Natural killer cell (primary cell): ENCODE measurements around the gene SULT1C2. TPM values are rescaled to one million over a fixed set of nuclear protein-coding genes. Genes with fewer than 3 reads are reported as not detected.
"Not testable (repeated sequence)": the region's sequence is repeated elsewhere in the genome, so short reads cannot be mapped to it uniquely, and the experiment has no call there.

ENCODE experiments used
- ATAC-seq, 3 donors: fragments of 150-1000 bp in 2 of 3; fragments of 200-7000 bp in 1 of 3; cut with Tn5 transposase; 1 replicate in 1 of 3; 2 replicates in 2 of 3; pipeline ENCODE4 v1.10.0; 2021; ENCODE audit warnings: mild to moderate bottlenecking in 2 of 3, moderate library complexity in 2 of 3
- DNase-seq, 2 donors: peaks; one replicate each; pipeline versions ENCODE4 v3.0.0 to v3.0.0-alpha.2; 2013 to 2021; ENCODE audit warnings: mixed read lengths in 1 of 2
- H3K27ac ChIP-seq: one replicate; pipeline ENCODE4 v1.5.1; 2013; ENCODE audit warnings: mild to moderate bottlenecking, low read length
- H3K27me3 ChIP-seq: one replicate; pipeline ENCODE4 v1.6.1; 2013; ENCODE audit warnings: low read length; ENCODE audit not compliant: control insufficient read depth, insufficient read depth
- H3K36me3 ChIP-seq: one replicate; pipeline ENCODE4 v1.6.1; 2013; ENCODE audit warnings: low read length; ENCODE audit not compliant: control insufficient read depth, insufficient read depth
- H3K4me1 ChIP-seq: one replicate; pipeline ENCODE4 v1.6.1; 2013; ENCODE audit warnings: low read length; ENCODE audit not compliant: control insufficient read depth, insufficient read depth
- H3K4me3 ChIP-seq: one replicate; pipeline ENCODE4 v1.5.1; 2013; ENCODE audit warnings: low read length
- H3K9me3 ChIP-seq: one replicate; pipeline ENCODE4 v1.6.1; 2013; ENCODE audit warnings: low read length; ENCODE audit not compliant: control insufficient read depth, insufficient read depth
- H3K27ac Mint-ChIP-seq, 2 donors: one replicate each; pipeline ENCODE4 v1.8.0; 2022; ENCODE audit warnings: mild to moderate bottlenecking in 2 of 2, mixed read lengths in 2 of 2, moderate library complexity in 1 of 2
- H3K27me3 Mint-ChIP-seq, 2 donors: one replicate each; pipeline ENCODE4 v1.8.0; 2022; ENCODE audit warnings: low read depth in 2 of 2, mixed read lengths in 2 of 2
- H3K36me3 Mint-ChIP-seq: one replicate; pipeline ENCODE4 v1.8.0; 2022; ENCODE audit warnings: mixed read lengths
- H3K4me1 Mint-ChIP-seq, 2 donors: one replicate each; pipeline ENCODE4 v1.8.0; 2022; ENCODE audit warnings: mixed read lengths in 2 of 2
- H3K4me3 Mint-ChIP-seq: one replicate; pipeline ENCODE4 v1.8.0; 2022; ENCODE audit warnings: mild to moderate bottlenecking, moderate library complexity, mixed read lengths
- H3K9me3 Mint-ChIP-seq, 2 donors: one replicate each; pipeline ENCODE4 v1.8.0; 2022; ENCODE audit warnings: mixed read lengths in 2 of 2
- CTCF ChIP-seq: fragments of 200-600 bp; IDR thresholded peaks from one replicate; pipeline ENCODE4 v1.8.0; 2022; ENCODE audit warnings: antibody characterized with exemption
- WGBS: methylation state at CpG from one replicate; pipeline ENCODE4 v1.1.7; 2013; ENCODE audit warnings: missing lambda C conversion rate; ENCODE audit not compliant: insufficient coverage; 5-methylcytosine and 5-hydroxymethylcytosine counted together
- intact Hi-C: fragments of 100-400 bp; cut with micrococcal nuclease; formaldehyde crosslinking; loops from one replicate; pipeline ENCODE4 v1.14.2; 2022
- total RNA-seq, 4 donors: library from RNA; stranded (reverse); fragments of 120-200 nt in 1 of 4; gene quantifications; one replicate each; pipeline versions ENCODE4 v1.2.3 to v1.2.4, GENCODE V29; 2013 to 2022

Gene SULT1C2
- total RNA-seq, 3 donors from 2014 or later (not counting 1 experiment from before 2014, with no cell fraction given), result not detected

GRCh38 chr2:108349571-108349928, 60.9 kb downstream of the SULT1C2 start:
- Histone ChIP-seq H3K27ac (no peak overlapping the region), H3K27me3 (no peaks in the 10 kb centered on the region), H3K9me3 (no peaks in the 10 kb centered on the region), H3K4me3 (no peak overlapping the region), H3K36me3 (no peaks in the 10 kb centered on the region), H3K4me1 (no peaks in the 10 kb centered on the region)
- intact Hi-C loops, result no loop called here
- no peaks in the 10 kb centered on the region for H3K27me3 Mint-ChIP-seq
- no peak overlapping the region for H3K27ac Mint-ChIP-seq
- H3K36me3 Mint-ChIP-seq, result no peaks in the 10 kb centered on the region
- DNase-seq (no peak), ATAC-seq (no peak)
- whole genome bisulfite sequencing, result 85% methylated on average over 2 of the region's 2 CpGs
- no peak overlapping the region for H3K4me3 Mint-ChIP-seq
- H3K4me1 Mint-ChIP-seq, result no peaks in the 10 kb centered on the region
- no peaks in the 10 kb centered on the region for H3K9me3 Mint-ChIP-seq
- no peak for TF ChIP-seq CTCF

GRCh38 chr2:108351889-108352288, 63.2 kb downstream of the SULT1C2 start:
- H3K4me3 Mint-ChIP-seq, result no peak overlapping the region
- no peaks in the 10 kb centered on the region for H3K27me3 Mint-ChIP-seq
- DNase-seq, result no peak
- no peak for ATAC-seq
- Histone ChIP-seq H3K27ac (no peak overlapping the region), H3K27me3 (no peaks in the 10 kb centered on the region), H3K4me1 (no peaks in the 10 kb centered on the region), H3K4me3 (no peak overlapping the region), H3K9me3 (no peaks in the 10 kb centered on the region), H3K36me3 (no peaks in the 10 kb centered on the region)
- no peaks in the 10 kb centered on the region for H3K9me3 Mint-ChIP-seq
- intact Hi-C loops, result no loop called here
- H3K27ac Mint-ChIP-seq, result no peak overlapping the region
- TF ChIP-seq CTCF, result no peak
- H3K36me3 Mint-ChIP-seq, result no peaks in the 10 kb centered on the region
- H3K4me1 Mint-ChIP-seq, result no peaks in the 10 kb centered on the region

- Mint-ChIP-seq H3K9me3 (no peaks in the 10 kb centered on the region), H3K4me3 (no peak overlapping the region), H3K27ac (no peak overlapping the region), H3K4me1 (no peaks in the 10 kb centered on the region), H3K36me3 (no peaks in the 10 kb centered on the region), H3K27me3 (peaks cover 0 to 7% of the 10 kb centered on the region in 2 donors)
- H3K27me3 ChIP-seq, result no peaks in the 10 kb centered on the region
- no peaks in the 10 kb centered on the region for H3K36me3 ChIP-seq
- no peak for ATAC-seq
- no peaks in the 10 kb centered on the region for H3K4me1 ChIP-seq
- no peaks in the 10 kb centered on the region for H3K9me3 ChIP-seq
- DNase-seq, result no peak
- intact Hi-C loops, result no loop called here
- H3K4me3 ChIP-seq, result no peak overlapping the region
- no peak for TF ChIP-seq CTCF
- WGBS, result 76% methylated on average over 5 of the region's 5 CpGs
- no peak overlapping the region for H3K27ac ChIP-seq
Observed at GRCh38 chr2:108354136-108354535, 65.4 kb downstream of the SULT1C2 start.

DNA sequence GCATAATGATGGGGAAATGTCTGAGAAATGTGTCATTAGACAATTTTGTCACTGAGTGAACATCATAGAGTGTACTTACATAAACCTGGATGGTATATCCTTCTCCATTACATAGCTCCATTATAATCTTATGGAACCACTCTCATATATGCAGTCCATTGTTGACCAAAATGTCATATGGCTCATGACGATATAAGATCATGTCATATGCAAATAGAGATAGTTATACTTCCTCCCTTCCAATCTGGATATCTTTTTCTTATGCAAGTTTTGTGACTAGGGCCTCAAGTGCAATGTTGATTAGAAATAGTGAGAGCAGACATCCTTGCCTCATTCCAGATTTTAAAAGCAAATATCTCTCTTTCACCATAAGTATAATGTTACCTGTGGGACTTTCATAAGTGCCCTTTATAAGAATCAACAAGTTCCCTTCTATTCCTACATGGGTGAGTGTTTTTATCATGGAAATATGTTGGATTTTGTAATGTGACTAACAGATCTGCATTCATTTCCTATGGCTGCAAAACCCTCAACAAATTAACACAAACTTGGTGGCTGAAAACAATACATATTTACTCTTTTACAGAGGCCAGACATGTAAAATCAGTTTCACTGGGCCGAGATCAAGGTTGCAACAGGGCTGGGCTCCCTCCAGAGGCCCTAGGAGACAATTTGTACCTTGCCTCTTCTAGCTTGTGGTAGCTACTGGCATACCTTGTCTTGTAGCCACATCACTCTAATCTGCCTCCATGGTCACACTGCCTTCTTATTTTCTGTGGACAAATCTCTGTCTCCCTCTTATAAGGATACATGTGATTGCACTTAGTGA, 67.4 kb downstream of the SULT1C2 start:
- intact Hi-C loops, result no loop called here
- H3K9me3 ChIP-seq, result no peaks in the 10 kb centered on the region
- WGBS, result 74% methylated on average over 1 of the region's 2 CpGs
- Mint-ChIP-seq H3K9me3 (no peaks in the 10 kb centered on the region), H3K4me1 (no peaks in the 10 kb centered on the region), H3K4me3 (no peak overlapping the region), H3K27me3 (peaks cover 0 to 20% of the 10 kb centered on the region in 2 donors), H3K27ac (no peak overlapping the region), H3K36me3 (no peaks in the 10 kb centered on the region)
- TF ChIP-seq CTCF, result no peak
- H3K36me3 ChIP-seq, result no peaks in the 10 kb centered on the region
- H3K4me1 ChIP-seq, result no peaks in the 10 kb centered on the region
- no peak overlapping the region for H3K4me3 ChIP-seq
- ATAC-seq (no peak), DNase-seq (no peak)
- H3K27me3 ChIP-seq, result no peaks in the 10 kb centered on the region
- no peak overlapping the region for H3K27ac ChIP-seq

GRCh38 chr2:108359336-108359735, 70.6 kb downstream of the SULT1C2 start:
- H3K9me3 Mint-ChIP-seq, H3K4me3 ChIP-seq, intact Hi-C loops, H3K9me3 ChIP-seq, H3K4me1 ChIP-seq, H3K4me1 Mint-ChIP-seq, H3K4me3 Mint-ChIP-seq, DNase-seq, H3K27ac ChIP-seq, H3K36me3 ChIP-seq, H3K36me3 Mint-ChIP-seq, H3K27me3 ChIP-seq, H3K27ac Mint-ChIP-seq, ATAC-seq: not testable (repeated sequence)
- H3K27me3 Mint-ChIP-seq, result peaks cover 4 to 29% of the 10 kb centered on the region in 2 donors
- 80% methylated on average over 1 of the region's 1 CpG for WGBS
